Endothelial cell of umbilical vein (primary cell): ENCODE measurements around the gene SUMF1.

Source experiments
- CTCF ChIP-seq, 2 donors: IDR thresholded peaks; 1 replicate in 1 of 2; 2 replicates in 1 of 2; pipeline ENCODE4 v1.5.1; 2011; ENCODE audit warnings: low read length in 2 of 2, mild to moderate bottlenecking in 2 of 2, moderate library complexity in 2 of 2, control low read depth in 1 of 2, inconsistent platforms in 1 of 2, low read depth in 1 of 2; ENCODE audit not compliant: insufficient read depth in 1 of 2; ENCODE audit errors: extremely low read depth in 1 of 2
- POLR2A ChIP-seq: IDR thresholded peaks from 2 replicates; pipeline ENCODE4 v1.6.1; 2012; ENCODE audit warnings: low read depth, mild to moderate bottlenecking, control low read depth, low read length

DNA sequence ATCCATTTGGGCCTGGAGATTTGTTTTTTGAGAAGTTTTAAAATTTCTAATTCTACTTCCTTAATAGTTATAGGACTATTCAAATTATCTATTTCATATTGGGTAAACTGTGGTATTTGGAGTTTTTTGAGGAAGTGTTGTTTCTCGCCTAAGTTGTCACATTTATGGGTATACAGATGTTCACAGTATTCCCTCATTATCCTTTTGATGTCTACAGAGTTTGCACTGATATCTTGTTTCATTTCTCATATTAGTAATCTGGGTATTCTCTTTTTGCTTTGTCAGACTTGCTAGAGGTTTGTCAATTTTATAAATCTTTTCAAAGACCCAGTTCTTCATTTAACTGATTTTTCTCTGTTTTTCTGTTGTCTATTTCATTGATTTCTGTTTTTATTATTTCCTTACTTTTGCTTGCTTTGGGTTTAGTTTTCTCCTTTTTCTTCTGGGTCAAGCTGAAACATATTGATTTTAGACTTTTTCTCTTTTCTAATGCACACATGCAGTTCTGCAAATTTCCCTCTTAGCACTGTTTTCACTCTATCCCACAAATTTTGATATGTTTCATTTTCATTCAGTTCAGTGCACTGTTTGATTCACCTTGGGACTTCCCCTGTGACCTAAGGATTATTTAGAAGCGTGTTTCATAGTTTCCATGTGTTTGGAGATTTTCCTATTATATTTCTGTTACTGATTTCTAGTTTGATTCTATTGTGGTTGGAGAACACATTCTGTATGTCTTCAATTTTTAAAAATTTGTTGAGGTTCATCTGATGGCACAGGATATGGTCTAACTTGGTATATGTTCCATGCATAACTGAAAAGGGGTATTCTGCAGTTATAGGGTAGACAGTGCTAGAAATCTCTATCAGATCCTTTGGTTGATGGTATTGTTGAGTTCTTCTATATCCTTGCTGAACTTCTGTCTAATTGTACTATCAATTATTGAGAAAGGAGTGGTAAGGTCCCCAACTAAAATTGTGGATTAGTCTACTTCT, 79.6 kb downstream of the SUMF1 start:
- TF ChIP-seq CTCF (IDR thresholded peaks at IDR 0.05; ENCODE audit: extremely low read depth in 1 of 2, insufficient read depth in 1 of 2, low read depth in 1 of 2, low read length in 2 of 2) (no peak), POLR2A (no peak)
